GM20000 (cell line): ENCODE measurements around the gene ITFG2.

Source experiments
- DNase-seq: peaks from one replicate; pipeline ENCODE4 v3.0.0; 2012; ENCODE audit warnings: low spot score
- CTCF ChIP-seq: IDR thresholded peaks from 2 replicates; pipeline ENCODE4 v1.5.1; 2012; ENCODE audit warnings: mild to moderate bottlenecking, control low read depth; ENCODE audit errors: extremely low read depth, missing control alignments

Gene ITFG2

GRCh38 chr12:2796187-2796666 is 16.2 kb upstream of the ITFG2 start:
- no peak for TF ChIP-seq CTCF
- peak; percentile 32 for DNase-seq

GRCh38 chr12:2797721-2798418 is 14.6 kb upstream of the ITFG2 start:
- no peak for DNase-seq
- TF ChIP-seq CTCF, result no peak

GRCh38 chr12:2800046-2800570 is 12.4 kb upstream of the ITFG2 start:
- no peak for DNase-seq
- no peak for TF ChIP-seq CTCF

GRCh38 chr12:2801044-2801783 is 11.3 kb upstream of the ITFG2 start:
- DNase-seq, result no peak
- no peak for TF ChIP-seq CTCF

- peak; percentile 48 for DNase-seq
- TF ChIP-seq CTCF, result no peak
Measured at GRCh38 chr12:2803635-2804392, 8.7 kb upstream of the ITFG2 start.

GRCh38 chr12:2804393-2805142 is 7.9 kb upstream of the ITFG2 start:
- no peak for DNase-seq

More at GRCh38 chr12:2804393-2805142, 7.9 kb upstream of the ITFG2 start:
- no peak for TF ChIP-seq CTCF
